ENCODE measurements around the gene CHCHD3.

Gene CHCHD3

GRCh38 chr7:133054162-133054840, 27.6 kb downstream of the CHCHD3 start:
- Mint-ChIP-seq H3K9me3 (no peaks in the 10 kb centered on the region), H3K36me3 (ENCODE audit: low read depth) (peaks cover 4% of the 10 kb centered on the region), H3K4me1 (peaks cover 37% of the 10 kb centered on the region), H3K27ac (no peak overlapping the region), H3K27me3 (ENCODE audit: low read depth) (no peaks in the 10 kb centered on the region), H3K4me3 (no peak overlapping the region)
- no peak for TF ChIP-seq CTCF (IDR thresholded peaks at IDR 0.05; ENCODE audit: unreplicated experiment in 3 of 3)

DNA sequence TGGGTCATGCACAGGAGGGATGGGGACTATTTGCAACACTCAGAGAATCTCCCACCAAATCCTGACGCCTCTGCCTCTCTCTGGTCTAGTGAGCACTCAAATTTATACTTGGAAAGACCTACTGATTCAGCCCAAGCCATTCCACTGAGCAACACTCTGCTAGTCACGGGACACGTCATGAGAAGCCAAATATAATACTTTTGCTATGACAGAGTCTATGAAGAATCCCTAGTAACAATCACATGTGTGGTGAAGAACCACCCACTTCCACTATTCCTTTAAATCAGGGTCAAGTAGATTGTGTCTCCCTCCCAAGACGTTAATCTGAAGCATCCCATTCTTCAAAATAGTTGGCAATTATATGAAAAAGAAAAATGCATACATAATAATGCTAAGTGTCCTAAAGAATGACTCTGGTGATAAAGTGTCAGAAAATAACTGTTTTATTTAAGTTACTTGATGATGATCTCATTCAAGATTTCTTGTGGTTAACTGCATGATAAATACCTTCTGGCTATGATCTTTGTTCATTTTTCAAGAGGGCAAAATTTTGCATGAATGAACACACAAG, 28.5 kb downstream of the CHCHD3 start:
- no peaks in the 10 kb centered on the region for H3K36me3 Mint-ChIP-seq (ENCODE audit: low read depth)
- H3K4me1 Mint-ChIP-seq: peaks cover 44% of the 10 kb centered on the region
- no peaks in the 10 kb centered on the region for H3K27me3 Mint-ChIP-seq (ENCODE audit: low read depth)
- no peak overlapping the region for H3K27ac Mint-ChIP-seq
- no peak for TF ChIP-seq CTCF (IDR thresholded peaks at IDR 0.05; ENCODE audit: unreplicated experiment in 3 of 3)
- H3K4me3 Mint-ChIP-seq: no peak overlapping the region
- H3K9me3 Mint-ChIP-seq: no peaks in the 10 kb centered on the region

DNA sequence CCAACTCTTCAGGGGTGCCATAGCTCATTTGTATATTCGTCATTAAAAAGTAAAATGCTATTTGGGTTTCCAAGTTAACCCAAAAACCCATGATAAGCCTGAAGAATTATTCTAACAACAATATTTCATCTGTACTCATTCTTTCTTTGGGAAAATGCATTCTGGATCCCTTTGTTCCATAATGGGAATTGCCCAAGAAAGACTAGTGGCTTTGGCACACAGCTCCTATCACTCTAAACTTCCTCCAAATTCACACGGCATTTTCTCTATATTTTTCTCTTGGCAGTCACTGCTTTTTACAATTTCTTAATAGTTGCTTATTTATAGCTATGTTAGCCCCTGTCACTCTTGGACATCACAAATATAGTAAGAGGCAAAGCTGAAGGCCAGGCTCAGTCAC, 29.1 kb downstream of the CHCHD3 start:
- Mint-ChIP-seq H3K4me3 (no peak overlapping the region), H3K4me1 (peaks cover 46% of the 10 kb centered on the region), H3K27ac (no peak overlapping the region), H3K36me3 (ENCODE audit: low read depth) (no peaks in the 10 kb centered on the region), H3K9me3 (no peaks in the 10 kb centered on the region), H3K27me3 (ENCODE audit: low read depth) (no peaks in the 10 kb centered on the region)
- TF ChIP-seq CTCF (IDR thresholded peaks at IDR 0.05; ENCODE audit: unreplicated experiment in 3 of 3): no peak

- no peaks in the 10 kb centered on the region for H3K9me3 Mint-ChIP-seq
- H3K4me3 Mint-ChIP-seq: no peak overlapping the region
- no peaks in the 10 kb centered on the region for H3K27me3 Mint-ChIP-seq (ENCODE audit: low read depth)
- H3K4me1 Mint-ChIP-seq: peaks cover 46% of the 10 kb centered on the region
- TF ChIP-seq CTCF (IDR thresholded peaks at IDR 0.05; ENCODE audit: unreplicated experiment in 3 of 3): no peak
- H3K36me3 Mint-ChIP-seq (ENCODE audit: low read depth): peaks cover 2% of the 10 kb centered on the region
- no peak overlapping the region for H3K27ac Mint-ChIP-seq
Measured at GRCh38 chr7:133052401-133052756, 29.5 kb downstream of the CHCHD3 start.

DNA sequence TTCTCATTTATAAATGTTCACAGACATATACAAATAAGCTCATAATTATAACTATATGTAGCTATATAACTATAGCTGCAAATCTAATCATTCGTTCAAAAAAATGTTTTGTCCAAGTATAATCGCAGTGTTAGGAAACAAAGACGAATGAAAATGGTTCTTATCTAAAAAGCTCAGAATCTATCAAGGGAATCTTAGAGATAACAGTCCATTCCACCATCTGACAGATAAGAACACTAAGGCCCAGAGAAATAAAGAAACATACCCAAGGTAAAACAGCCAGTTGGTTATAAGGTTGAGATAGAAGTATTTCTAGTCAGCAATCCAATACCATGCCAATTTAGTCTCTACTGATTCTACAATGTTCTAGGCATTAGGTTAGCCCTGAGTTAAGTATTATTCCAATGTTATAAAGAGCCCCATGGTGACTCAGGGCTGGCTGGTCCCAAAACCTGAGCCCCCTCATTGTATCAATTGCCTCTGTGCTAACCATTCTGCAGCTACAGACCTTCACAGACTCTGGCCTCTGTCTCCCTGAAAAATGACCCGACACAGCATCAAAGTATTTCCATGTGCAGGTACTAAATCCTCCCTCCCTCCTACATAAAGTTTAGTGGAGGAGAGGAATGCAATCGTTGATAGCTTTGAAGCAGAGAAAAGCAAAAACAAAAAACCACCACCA, 30.0 kb downstream of the CHCHD3 start:
- peaks cover 46% of the 10 kb centered on the region for H3K4me1 Mint-ChIP-seq
- H3K4me3 Mint-ChIP-seq: no peak overlapping the region
- H3K27me3 Mint-ChIP-seq (ENCODE audit: low read depth): no peaks in the 10 kb centered on the region
- H3K9me3 Mint-ChIP-seq: no peaks in the 10 kb centered on the region
- no peak overlapping the region for H3K27ac Mint-ChIP-seq
- H3K36me3 Mint-ChIP-seq (ENCODE audit: low read depth): peaks cover 7% of the 10 kb centered on the region
- TF ChIP-seq CTCF (IDR thresholded peaks at IDR 0.05; ENCODE audit: unreplicated experiment in 3 of 3): no peak

Measured in nephron (organoid).